ENCODE data around the gene SP140L.
"Not testable (repeated sequence)": the region's sequence is repeated elsewhere in the genome, so short reads cannot be mapped to it uniquely, and the experiment has no call there.

SP140L gene

GRCh38 chr2:230328155-230328458, 1.1 kb downstream of the SP140L start:
- no peak for TF ChIP-seq CTCF (IDR thresholded peaks at IDR 0.05; ENCODE audit: low read depth, low read length)
- no peaks in the 10 kb centered on the region for H3K9me3 ChIP-seq (ENCODE audit: severe bottlenecking)
- H3K27me3 ChIP-seq (ENCODE audit: insufficient read depth, low read depth, severe bottlenecking) = peaks cover 67% of the 10 kb centered on the region
- no peak for DNase-seq
- no peak overlapping the region for H3K4me3 ChIP-seq (ENCODE audit: low read depth, low read length)
- no peaks in the 10 kb centered on the region for H3K36me3 ChIP-seq
- H3K27ac ChIP-seq = no peak overlapping the region

- H3K9me3 ChIP-seq (ENCODE audit: severe bottlenecking) = no peaks in the 10 kb centered on the region
- H3K27ac ChIP-seq = no peak overlapping the region
- no peak for DNase-seq
- TF ChIP-seq CTCF (IDR thresholded peaks at IDR 0.05; ENCODE audit: low read depth, low read length) = no peak
- peaks cover 70% of the 10 kb centered on the region for H3K27me3 ChIP-seq (ENCODE audit: insufficient read depth, low read depth, severe bottlenecking)
- no peaks in the 10 kb centered on the region for H3K36me3 ChIP-seq
- H3K4me3 ChIP-seq (ENCODE audit: low read depth, low read length) = no peak overlapping the region
These were observed 3.1 kb downstream of the SP140L start for GRCh38 chr2:230329946-230330605.

GRCh38 chr2:230330725-230331124, 3.7 kb downstream of the SP140L start:
- peaks cover 71% of the 10 kb centered on the region for H3K27me3 ChIP-seq (ENCODE audit: insufficient read depth, low read depth, severe bottlenecking)
- no peak overlapping the region for H3K4me3 ChIP-seq (ENCODE audit: low read depth, low read length)
- no peaks in the 10 kb centered on the region for H3K36me3 ChIP-seq
- H3K27ac ChIP-seq = no peak overlapping the region
- no peaks in the 10 kb centered on the region for H3K9me3 ChIP-seq (ENCODE audit: severe bottlenecking)
- DNase-seq = no peak
- TF ChIP-seq CTCF (IDR thresholded peaks at IDR 0.05; ENCODE audit: low read depth, low read length) = no peak

- H3K4me3 ChIP-seq (ENCODE audit: low read depth, low read length) = no peak overlapping the region
- no peaks in the 10 kb centered on the region for H3K9me3 ChIP-seq (ENCODE audit: severe bottlenecking)
- no peak for DNase-seq
- H3K27me3 ChIP-seq (ENCODE audit: insufficient read depth, low read depth, severe bottlenecking) = peaks cover 36% of the 10 kb centered on the region
- no peak for TF ChIP-seq CTCF (IDR thresholded peaks at IDR 0.05; ENCODE audit: low read depth, low read length)
- no peak overlapping the region for H3K27ac ChIP-seq
- no peaks in the 10 kb centered on the region for H3K36me3 ChIP-seq
These were observed 8.5 kb downstream of the SP140L start for GRCh38 chr2:230335461-230335863.

- H3K4me3 ChIP-seq (ENCODE audit: low read depth, low read length) = no peak overlapping the region
- H3K9me3 ChIP-seq (ENCODE audit: severe bottlenecking) = no peaks in the 10 kb centered on the region
- DNase-seq = no peak
- peaks cover 31% of the 10 kb centered on the region for H3K27me3 ChIP-seq (ENCODE audit: insufficient read depth, low read depth, severe bottlenecking)
- no peak overlapping the region for H3K27ac ChIP-seq
- no peak for TF ChIP-seq CTCF (IDR thresholded peaks at IDR 0.05; ENCODE audit: low read depth, low read length)
- no peaks in the 10 kb centered on the region for H3K36me3 ChIP-seq
These were observed 9.0 kb downstream of the SP140L start for GRCh38 chr2:230335864-230336506.

- H3K27me3 ChIP-seq (ENCODE audit: insufficient read depth, low read depth, severe bottlenecking); H3K4me3 ChIP-seq (ENCODE audit: low read depth, low read length); H3K36me3 ChIP-seq; DNase-seq; H3K9me3 ChIP-seq (ENCODE audit: severe bottlenecking); H3K27ac ChIP-seq: not testable (repeated sequence)
These were observed 15.0 kb downstream of the SP140L start for GRCh38 chr2:230341936-230342528.

GRCh38 chr2:230343041-230343624, 16.1 kb downstream of the SP140L start:
- not testable (repeated sequence) for H3K9me3 ChIP-seq (ENCODE audit: severe bottlenecking); H3K36me3 ChIP-seq; DNase-seq; H3K27ac ChIP-seq; H3K27me3 ChIP-seq (ENCODE audit: insufficient read depth, low read depth, severe bottlenecking); H3K4me3 ChIP-seq (ENCODE audit: low read depth, low read length)
